ENCODE results near the gene TBX21.
"Not testable (repeated sequence)": the region's sequence is repeated elsewhere in the genome, so short reads cannot be mapped to it uniquely, and the experiment has no call there.

Gene TBX21

DNA sequence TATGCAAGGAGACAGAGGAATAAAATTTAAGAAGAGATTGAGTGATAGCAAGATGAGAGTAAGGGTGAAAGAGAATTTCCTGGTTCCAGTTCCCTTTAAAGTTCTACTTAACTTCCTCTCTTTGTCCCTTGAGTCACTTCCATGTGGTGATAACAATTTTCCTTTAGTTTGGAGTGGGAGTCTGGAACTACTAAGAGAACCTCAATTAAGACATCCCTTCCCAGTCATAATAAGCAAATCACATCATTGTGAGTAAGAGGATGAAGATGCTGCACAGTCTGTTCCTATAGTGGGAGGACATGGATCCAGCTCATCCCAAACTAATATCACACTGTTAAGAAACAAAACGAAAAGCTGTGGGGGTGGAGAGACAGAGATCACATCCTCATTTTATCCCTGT lies 24.4 kb downstream of the TBX21 start:
- TF ChIP-seq, protein P1, sequence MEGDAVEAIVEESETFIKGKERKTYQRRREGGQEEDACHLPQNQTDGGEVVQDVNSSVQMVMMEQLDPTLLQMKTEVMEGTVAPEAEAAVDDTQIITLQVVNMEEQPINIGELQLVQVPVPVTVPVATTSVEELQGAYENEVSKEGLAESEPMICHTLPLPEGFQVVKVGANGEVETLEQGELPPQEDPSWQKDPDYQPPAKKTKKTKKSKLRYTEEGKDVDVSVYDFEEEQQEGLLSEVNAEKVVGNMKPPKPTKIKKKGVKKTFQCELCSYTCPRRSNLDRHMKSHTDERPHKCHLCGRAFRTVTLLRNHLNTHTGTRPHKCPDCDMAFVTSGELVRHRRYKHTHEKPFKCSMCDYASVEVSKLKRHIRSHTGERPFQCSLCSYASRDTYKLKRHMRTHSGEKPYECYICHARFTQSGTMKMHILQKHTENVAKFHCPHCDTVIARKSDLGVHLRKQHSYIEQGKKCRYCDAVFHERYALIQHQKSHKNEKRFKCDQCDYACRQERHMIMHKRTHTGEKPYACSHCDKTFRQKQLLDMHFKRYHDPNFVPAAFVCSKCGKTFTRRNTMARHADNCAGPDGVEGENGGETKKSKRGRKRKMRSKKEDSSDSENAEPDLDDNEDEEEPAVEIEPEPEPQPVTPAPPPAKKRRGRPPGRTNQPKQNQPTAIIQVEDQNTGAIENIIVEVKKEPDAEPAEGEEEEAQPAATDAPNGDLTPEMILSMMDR (IDR thresholded peaks at IDR 0.05; ENCODE audit: low read depth, low read length, missing control alignments): no peak
- H3K4me3 ChIP-seq (ENCODE audit: low read depth, low read length): no peak overlapping the region
- DNase-seq (ENCODE audit: low read depth): no peak

DNA sequence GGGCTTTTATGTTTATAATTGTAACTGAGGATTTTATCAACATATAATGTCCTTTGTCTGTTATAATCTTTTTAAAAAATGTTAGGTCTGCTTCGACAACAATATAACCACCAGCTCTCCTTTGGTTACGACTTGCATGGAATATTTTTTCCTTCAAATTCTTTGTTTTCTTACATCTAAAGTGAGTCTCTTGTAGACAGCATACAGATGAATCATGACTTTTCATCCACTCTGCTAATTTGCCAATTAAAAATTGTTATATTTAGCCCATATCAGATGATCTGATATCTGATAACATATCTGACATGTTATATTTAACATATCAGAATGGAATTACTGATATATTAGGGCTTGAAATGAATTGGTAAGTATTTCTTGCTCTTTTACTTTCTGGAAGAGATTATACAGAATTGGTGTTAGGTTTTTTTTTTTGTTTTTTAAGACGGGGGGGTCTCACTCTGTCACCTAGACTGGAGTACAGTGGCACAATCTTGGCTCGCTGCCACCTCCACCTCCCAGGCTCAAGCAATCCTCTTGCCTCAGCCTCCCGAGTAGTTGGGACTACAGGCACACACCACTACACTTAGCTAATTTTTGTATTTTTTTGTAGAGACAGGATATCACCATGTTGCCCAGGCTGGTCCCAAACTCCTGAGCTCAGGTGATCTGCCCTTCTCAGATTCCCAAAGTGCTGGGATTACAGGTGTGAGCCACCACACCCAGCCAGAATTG lies 27.5 kb downstream of the TBX21 start:
- TF ChIP-seq, protein P1 (IDR thresholded peaks at IDR 0.05; ENCODE audit: low read depth, low read length, missing control alignments): no peak
- no peak for DNase-seq (ENCODE audit: low read depth)

DNA sequence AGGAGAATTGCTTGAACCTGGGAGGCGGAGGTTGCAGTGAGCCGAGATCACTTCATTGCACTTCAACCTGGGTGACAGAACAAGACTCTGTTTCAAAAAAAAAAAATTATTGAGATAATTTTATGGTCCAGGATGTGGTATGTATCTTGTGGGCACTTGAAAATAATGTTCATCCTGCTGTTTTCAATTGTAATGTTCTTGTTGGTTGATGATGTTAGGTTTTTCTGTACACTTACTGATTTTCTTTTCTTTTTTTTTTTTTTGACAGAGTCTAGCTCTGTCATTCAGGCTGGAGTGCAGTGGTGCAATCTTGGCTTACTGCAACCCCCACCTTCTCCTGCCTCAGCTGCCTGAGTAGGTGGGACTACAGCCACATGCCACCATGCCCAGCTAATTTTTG lies 29.7 kb downstream of the TBX21 start:
- TF ChIP-seq, protein P1 (IDR thresholded peaks at IDR 0.05; ENCODE audit: low read depth, low read length, missing control alignments): no peak
- DNase-seq (ENCODE audit: low read depth): no peak
- no peak overlapping the region for H3K4me3 ChIP-seq (ENCODE audit: low read depth, low read length)

More for the DNA sequence above, 27.5 kb downstream of the TBX21 start:
- H3K4me3 ChIP-seq (ENCODE audit: low read depth, low read length): no peak overlapping the region

DNA sequence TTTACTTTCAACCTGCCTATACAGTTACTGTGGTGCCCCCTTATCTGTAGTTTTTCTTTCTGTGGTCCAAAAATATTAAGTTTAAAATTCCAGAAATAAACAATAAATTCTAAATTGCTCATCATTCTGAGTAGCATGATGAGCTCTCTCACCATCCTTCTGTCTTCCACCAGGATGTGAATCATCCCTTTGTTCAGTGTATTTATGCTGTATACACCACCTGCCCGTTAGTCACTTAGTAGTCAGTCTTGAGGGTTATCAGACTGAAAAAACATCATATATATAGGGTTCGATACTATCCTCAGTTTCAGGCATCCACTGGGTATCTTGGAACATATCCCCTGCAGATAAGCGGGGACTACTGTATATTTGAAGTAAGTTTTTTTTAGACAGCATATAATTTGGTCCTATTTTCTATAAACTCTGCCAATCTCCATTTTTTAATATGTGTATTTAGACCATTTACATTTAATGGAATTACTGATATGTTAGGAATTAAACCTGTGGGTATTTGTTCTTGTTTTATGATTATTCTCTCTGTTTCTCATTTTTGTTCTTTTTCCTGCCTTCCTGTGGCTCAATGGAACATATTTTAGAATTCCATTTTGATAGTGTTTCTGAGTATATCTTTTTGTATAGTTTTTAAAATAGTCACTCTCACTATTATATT lies 31.0 kb downstream of the TBX21 start:
- H3K4me3 ChIP-seq (ENCODE audit: low read depth, low read length): no peak overlapping the region
- TF ChIP-seq, protein P1 (IDR thresholded peaks at IDR 0.05; ENCODE audit: low read depth, low read length, missing control alignments): no peak
- DNase-seq (ENCODE audit: low read depth): no peak

DNA sequence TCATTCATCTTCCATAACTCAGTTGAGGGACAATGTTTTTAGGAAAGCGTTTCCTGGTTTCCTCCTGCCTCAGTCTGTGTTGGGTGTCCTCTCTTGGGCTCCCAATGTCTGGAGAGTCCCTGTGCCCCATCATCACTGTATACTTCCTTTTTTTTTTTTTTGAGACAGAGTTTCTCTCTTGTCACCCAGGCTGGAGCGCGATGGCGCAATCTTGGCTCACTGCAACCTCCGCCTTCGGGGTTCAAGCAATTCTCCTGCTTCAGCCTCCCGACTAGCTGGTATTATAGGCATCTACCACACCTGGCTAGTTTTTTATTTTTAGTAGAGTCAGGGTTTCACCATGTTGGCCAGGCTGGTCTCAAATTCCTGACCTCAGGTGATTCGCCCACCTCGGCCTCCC lies 40.6 kb downstream of the TBX21 start:
- not testable (repeated sequence) for DNase-seq (ENCODE audit: low read depth); H3K4me3 ChIP-seq (ENCODE audit: low read depth, low read length)

DNA sequence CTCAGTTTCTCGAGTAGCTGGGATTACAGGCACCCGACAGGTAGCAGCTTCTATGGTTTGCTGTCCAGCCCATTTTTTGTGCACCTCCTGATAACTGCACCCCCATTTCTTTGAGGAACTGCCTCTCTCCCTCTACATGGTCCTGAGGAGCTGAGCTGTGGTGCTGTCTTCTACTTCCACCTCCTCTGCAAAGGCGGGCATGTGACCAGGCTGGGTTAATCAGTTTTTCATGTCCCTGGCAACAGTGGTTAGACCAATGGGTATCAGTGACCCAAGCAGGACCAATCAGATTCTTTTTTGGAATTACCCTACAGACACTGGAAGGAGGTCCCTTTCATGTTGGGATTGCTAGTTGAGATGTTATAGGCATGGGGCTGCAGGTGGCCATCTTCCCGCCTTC lies 41.3 kb downstream of the TBX21 start:
- H3K4me3 ChIP-seq (ENCODE audit: low read depth, low read length): no peak overlapping the region
- TF ChIP-seq, protein P1 (IDR thresholded peaks at IDR 0.05; ENCODE audit: low read depth, low read length, missing control alignments): no peak
- no peak for DNase-seq (ENCODE audit: low read depth)

DNA sequence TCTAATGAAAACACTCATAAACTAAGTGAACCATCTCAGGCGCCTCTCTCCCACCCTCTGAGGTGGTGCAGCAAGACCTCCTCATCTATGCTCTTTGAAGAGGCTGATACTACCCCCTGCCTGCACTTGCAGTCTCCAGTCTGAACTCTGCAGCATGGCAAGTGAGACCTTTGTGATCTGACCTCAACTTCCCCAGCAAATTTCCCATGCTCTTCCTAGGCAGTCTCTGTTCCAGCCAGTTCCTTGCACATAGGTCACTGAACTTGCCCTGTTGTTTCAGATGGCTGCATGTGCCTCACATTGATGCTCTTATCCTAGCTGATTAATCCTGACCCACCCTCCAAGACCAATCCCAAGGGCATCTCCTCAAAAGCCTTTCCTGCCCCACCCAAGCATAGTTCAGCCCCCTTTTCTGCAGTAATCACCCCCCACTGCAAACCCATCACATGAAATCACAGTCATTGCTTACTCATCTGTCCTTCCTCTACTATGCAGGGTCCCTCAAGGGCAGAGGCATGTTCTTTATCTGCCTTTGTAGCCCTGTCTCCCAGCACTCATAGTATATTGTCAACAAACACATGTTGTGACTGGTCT lies 42.0 kb downstream of the TBX21 start:
- no peak overlapping the region for H3K4me3 ChIP-seq (ENCODE audit: low read depth, low read length)
- DNase-seq (ENCODE audit: low read depth): no peak
- TF ChIP-seq, protein P1 (IDR thresholded peaks at IDR 0.05; ENCODE audit: low read depth, low read length, missing control alignments): no peak

All from GM12864 (cell line).